NB4 (cell line): ENCODE data around the gene CDC42BPA.

ENCODE experiments used
- CTCF ChIP-seq: IDR thresholded peaks from one replicate; pipeline ENCODE4 v1.5.1; 2012; ENCODE audit warnings: low read depth, low read length
- MYC ChIP-seq: IDR thresholded peaks from 2 replicates; pipeline ENCODE4 v1.6.1; 2011; ENCODE audit warnings: low read depth, low read length
- POLR2A ChIP-seq: IDR thresholded peaks from 2 replicates; pipeline ENCODE4 v1.6.1; 2011; ENCODE audit warnings: mild to moderate bottlenecking; ENCODE audit not compliant: insufficient read length; ENCODE audit errors: extremely low read depth

GRCh38 chr1:227308367-227309336, 9.6 kb downstream of the CDC42BPA start:
- TF ChIP-seq POLR2A: no peak
- TF ChIP-seq CTCF: no peak
- no peak for TF ChIP-seq MYC
